AG04450 (cell line): ENCODE results near the gene LMX1A. TPM values are rescaled to one million over a fixed set of nuclear protein-coding genes. Genes with fewer than 3 reads are reported as not detected.

Experiments used
- CTCF ChIA-PET: fragments of 300-600, 350-600 bp; formaldehyde crosslinking; extraction: SDS; loops from one replicate; lab custom pipeline; 2022; ENCODE audit warnings: antibody characterized with exemption, inconsistent platforms; lab: Charles Lee
- POLR2A ChIA-PET: fragments of 350-600 bp; formaldehyde crosslinking; extraction: SDS; loops from one replicate; lab custom pipeline; 2021; ENCODE audit warnings: antibody characterized with exemption, inconsistent platforms; lab: Yijun Ruan, JAX
- DNase-seq: peaks from one replicate; pipeline ENCODE4 v3.0.0-alpha.2; 2011; ENCODE audit warnings: low read depth, low spot score
- H3K27ac ChIP-seq: one replicate; pipeline ENCODE4 v1.5.1; 2012; ENCODE audit warnings: low read depth, low read length, control low read depth
- H3K27me3 ChIP-seq: one replicate; pipeline ENCODE4 v1.6.0; 2012; ENCODE audit warnings: low read length; ENCODE audit not compliant: control insufficient read depth, insufficient read depth
- H3K4me3 ChIP-seq: 2 replicates; pipeline ENCODE4 v1.5.1; 2011; ENCODE audit warnings: mild to moderate bottlenecking, low read depth, low read length, control low read depth
- H3K9me3 ChIP-seq: 2 replicates; pipeline ENCODE4 v1.5.1; 2012; ENCODE audit warnings: low read length; ENCODE audit not compliant: control insufficient read depth, insufficient read depth
- polyA plus RNA-seq: library from polyadenylated mRNA; depleted of rRNA; stranded (reverse); fragments of >200 nt; gene quantifications from 2 replicates; pipeline ENCODE4 v1.2.3, GENCODE V29; 2011
- TF ChIP-seq, protein P1 (sequence below): IDR thresholded peaks from 2 replicates; pipeline ENCODE4 v1.5.1; 2011; ENCODE audit warnings: low read depth, low read length, control low read depth, inconsistent platforms

Gene LMX1A
- polyA plus RNA-seq, 1 experiment = not detected

GRCh38 chr1:165217958-165218357 lies 138.6 kb downstream of the LMX1A start:
- TF ChIP-seq, protein P1, sequence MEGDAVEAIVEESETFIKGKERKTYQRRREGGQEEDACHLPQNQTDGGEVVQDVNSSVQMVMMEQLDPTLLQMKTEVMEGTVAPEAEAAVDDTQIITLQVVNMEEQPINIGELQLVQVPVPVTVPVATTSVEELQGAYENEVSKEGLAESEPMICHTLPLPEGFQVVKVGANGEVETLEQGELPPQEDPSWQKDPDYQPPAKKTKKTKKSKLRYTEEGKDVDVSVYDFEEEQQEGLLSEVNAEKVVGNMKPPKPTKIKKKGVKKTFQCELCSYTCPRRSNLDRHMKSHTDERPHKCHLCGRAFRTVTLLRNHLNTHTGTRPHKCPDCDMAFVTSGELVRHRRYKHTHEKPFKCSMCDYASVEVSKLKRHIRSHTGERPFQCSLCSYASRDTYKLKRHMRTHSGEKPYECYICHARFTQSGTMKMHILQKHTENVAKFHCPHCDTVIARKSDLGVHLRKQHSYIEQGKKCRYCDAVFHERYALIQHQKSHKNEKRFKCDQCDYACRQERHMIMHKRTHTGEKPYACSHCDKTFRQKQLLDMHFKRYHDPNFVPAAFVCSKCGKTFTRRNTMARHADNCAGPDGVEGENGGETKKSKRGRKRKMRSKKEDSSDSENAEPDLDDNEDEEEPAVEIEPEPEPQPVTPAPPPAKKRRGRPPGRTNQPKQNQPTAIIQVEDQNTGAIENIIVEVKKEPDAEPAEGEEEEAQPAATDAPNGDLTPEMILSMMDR = no peak
- CTCF ChIA-PET = no interaction called here
- Histone ChIP-seq H3K9me3 (no peaks in the 10 kb centered on the region), H3K4me3 (no peak overlapping the region), H3K27me3 (no peaks in the 10 kb centered on the region), H3K27ac (no peak overlapping the region)
- DNase-seq = no peak
- POLR2A ChIA-PET = no interaction called here

DNA sequence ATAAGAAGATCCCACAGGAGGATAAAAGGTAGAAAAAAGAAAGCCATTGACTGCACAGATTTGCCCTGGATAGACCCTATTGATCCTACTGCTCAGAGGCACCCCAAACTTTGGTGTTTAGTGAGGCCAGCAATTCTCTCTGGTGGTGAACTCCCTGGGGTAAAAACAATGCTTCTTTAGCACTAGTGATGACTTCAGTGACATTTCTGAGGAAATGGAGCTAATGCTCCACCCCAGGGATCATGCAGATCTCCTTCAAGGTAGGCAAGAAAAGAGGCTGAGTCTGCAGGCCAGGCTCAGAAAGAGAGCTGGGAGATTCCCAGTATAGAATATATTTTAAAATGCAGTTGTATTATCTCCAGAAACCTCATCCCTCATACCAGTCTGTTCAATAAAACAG lies 140.3 kb downstream of the LMX1A start:
- DNase-seq = no peak
- Histone ChIP-seq H3K4me3 (no peak overlapping the region), H3K27me3 (no peaks in the 10 kb centered on the region), H3K27ac (no peak overlapping the region), H3K9me3 (no peaks in the 10 kb centered on the region)
- ChIA-PET CTCF (no interaction called here), POLR2A (no interaction called here)
- TF ChIP-seq, protein P1 = no peak

DNA sequence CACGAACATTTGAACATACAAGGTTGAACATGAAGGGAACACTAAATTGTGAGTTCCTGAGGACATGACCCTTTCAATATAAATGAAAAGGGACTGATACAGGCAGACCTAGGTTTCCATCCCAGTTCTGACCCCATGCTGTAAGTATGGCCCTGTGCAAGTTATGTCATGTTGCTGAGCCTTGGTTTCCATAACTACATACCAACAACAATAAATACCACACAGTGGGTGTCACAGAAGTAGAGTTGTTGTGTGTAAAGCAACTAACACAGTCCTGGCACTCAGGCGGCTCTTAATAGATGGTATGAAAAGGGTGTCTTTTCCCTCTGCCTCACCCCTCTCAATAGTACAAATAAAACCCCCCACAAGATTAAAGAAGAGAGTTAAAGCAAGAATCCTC lies 140.8 kb downstream of the LMX1A start:
- no peaks in the 10 kb centered on the region for H3K9me3 ChIP-seq
- TF ChIP-seq, protein P1 = no peak
- H3K4me3 ChIP-seq = no peak overlapping the region
- CTCF ChIA-PET = no interaction called here
- POLR2A ChIA-PET = no interaction called here
- no peak overlapping the region for H3K27ac ChIP-seq
- H3K27me3 ChIP-seq = no peaks in the 10 kb centered on the region
- no peak for DNase-seq

DNA sequence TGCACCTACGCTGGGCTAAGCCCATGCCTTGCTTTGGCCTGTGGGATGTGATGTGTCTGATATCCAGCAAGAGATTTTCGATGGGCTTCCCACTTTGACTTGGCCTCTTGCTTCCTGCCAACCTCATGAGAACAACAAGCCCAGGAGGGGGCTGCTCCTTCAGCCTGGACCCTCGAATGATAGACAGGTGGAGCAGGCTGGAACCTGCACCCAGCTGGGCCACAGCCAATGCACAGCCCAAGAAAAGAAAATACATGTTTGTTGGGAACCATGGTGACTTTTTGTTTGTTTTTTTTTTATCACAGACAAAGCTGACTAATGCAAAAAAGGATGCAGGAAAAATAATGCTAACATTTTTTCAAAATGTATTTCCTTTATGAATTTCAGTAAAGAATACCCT lies 144.3 kb downstream of the LMX1A start:
- ChIA-PET POLR2A (no interaction called here), CTCF (no interaction called here)
- no peaks in the 10 kb centered on the region for H3K9me3 ChIP-seq
- TF ChIP-seq, protein P1 = no peak
- H3K27ac ChIP-seq = no peak overlapping the region
- H3K4me3 ChIP-seq = no peak overlapping the region
- no peak for DNase-seq
- H3K27me3 ChIP-seq = no peaks in the 10 kb centered on the region

DNA sequence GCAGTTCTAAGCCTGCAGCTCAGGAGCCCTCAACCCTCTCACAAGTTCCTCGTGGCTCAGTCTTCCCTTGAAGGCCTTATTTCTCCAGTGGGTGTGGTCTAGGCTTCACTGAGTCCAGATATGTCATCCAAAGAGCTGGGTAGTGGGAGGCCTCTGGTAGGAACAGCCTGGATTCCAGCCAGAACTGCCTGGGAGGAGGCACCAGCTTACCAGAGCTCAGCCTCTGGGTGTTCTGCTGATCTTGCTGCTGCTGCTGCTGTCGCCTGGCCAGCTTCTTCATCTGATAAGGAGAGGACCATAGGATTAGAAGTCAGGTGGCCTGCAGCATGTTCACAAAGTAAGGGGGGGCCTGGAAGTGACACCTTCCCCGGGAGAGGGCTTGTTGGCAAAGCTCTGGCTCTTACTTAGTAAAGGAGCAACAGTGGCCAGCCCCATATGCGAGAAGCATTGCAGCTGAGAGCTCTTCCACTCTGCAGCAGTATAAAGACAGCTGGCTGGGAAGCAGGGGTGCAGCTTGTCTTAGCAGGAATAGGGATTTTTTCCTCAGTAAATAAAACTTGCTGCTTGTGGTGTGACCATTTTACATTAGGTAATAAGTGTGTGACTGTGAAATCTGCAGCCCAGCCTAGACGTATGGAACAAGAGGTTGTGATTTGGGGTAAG lies 148.5 kb downstream of the LMX1A start:
- Histone ChIP-seq H3K27ac (no peak overlapping the region), H3K27me3 (no peaks in the 10 kb centered on the region), H3K4me3 (no peak overlapping the region), H3K9me3 (no peaks in the 10 kb centered on the region)
- TF ChIP-seq, protein P1 = no peak
- DNase-seq = no peak
- CTCF ChIA-PET = no interaction called here
- POLR2A ChIA-PET = no interaction called here
